Neural progenitor cell (in vitro differentiated cells): ENCODE data around the gene SPTBN1. TPM values are rescaled to one million over a fixed set of nuclear protein-coding genes. Genes with fewer than 3 reads are reported as not detected.

Source experiments
- DNase-seq: peaks from one replicate; pipeline ENCODE4 v3.0.0-alpha.2; 2016; ENCODE audit warnings: low spot score
- H2AFZ ChIP-seq: fragments of 200-600 bp; sonication (generic); replicated peaks from 2 replicates; pipeline ENCODE4 v1.6.1; 2016; ENCODE audit warnings: antibody characterized with exemption
- H3F3A ChIP-seq: fragments of 200-600 bp; sonication (generic); 2 replicates; pipeline ENCODE4 v1.6.1; 2016; ENCODE audit warnings: antibody characterized with exemption, low read depth
- H3K27ac ChIP-seq: fragments of 200-600 bp; sonication (generic); 2 replicates; pipeline ENCODE4 v1.5.1; 2016; ENCODE audit warnings: mild to moderate bottlenecking
- H3K27me3 ChIP-seq: fragments of 200-600 bp; sonication (generic); 2 replicates; pipeline ENCODE4 v1.6.1; 2016; ENCODE audit warnings: mild to moderate bottlenecking, moderate library complexity
- H3K36me3 ChIP-seq: fragments of 200-600 bp; sonication (generic); 2 replicates; pipeline ENCODE4 v1.5.1; 2016
- H3K4me1 ChIP-seq: fragments of 200-600 bp; sonication (generic); 2 replicates; pipeline ENCODE4 v1.6.1; 2016; ENCODE audit warnings: mixed run types
- H3K4me2 ChIP-seq: fragments of 200-600 bp; sonication (generic); 2 replicates; pipeline ENCODE4 v1.6.1; 2016
- H3K4me3 ChIP-seq: fragments of 200-600 bp; sonication (generic); 2 replicates; pipeline ENCODE4 v1.5.1; 2016
- H3K79me2 ChIP-seq: fragments of 200-600 bp; sonication (generic); 2 replicates; pipeline ENCODE4 v1.6.1; 2016; ENCODE audit warnings: low read depth
- H3K9ac ChIP-seq: fragments of 200-600 bp; sonication (generic); 2 replicates; pipeline ENCODE4 v1.6.1; 2016
- H3K9me3 ChIP-seq: fragments of 200-600 bp; sonication (generic); 2 replicates; pipeline ENCODE4 v1.5.1; 2016; ENCODE audit warnings: low read depth
- H4K20me1 ChIP-seq: fragments of 200-600 bp; sonication (generic); 2 replicates; pipeline ENCODE4 v1.6.1; 2016; ENCODE audit warnings: low read depth
- H3K27ac Mint-ChIP-seq: 3 replicates; pipeline ENCODE4 v1.8.0; 2021; ENCODE audit warnings: mixed read lengths
- H3K27me3 Mint-ChIP-seq: 2 replicates; pipeline ENCODE4 v1.8.0; 2022; ENCODE audit warnings: low read depth, mild to moderate bottlenecking, inconsistent platforms, moderate library complexity, mixed read lengths; ENCODE audit not compliant: insufficient read depth
- H3K36me3 Mint-ChIP-seq: 3 replicates; pipeline ENCODE4 v1.8.0; 2021; ENCODE audit warnings: mixed read lengths
- H3K4me1 Mint-ChIP-seq: 3 replicates; pipeline ENCODE4 v1.8.0; 2021; ENCODE audit warnings: mixed read lengths
- H3K4me3 Mint-ChIP-seq: 3 replicates; pipeline ENCODE4 v1.8.0; 2021; ENCODE audit warnings: mild to moderate bottlenecking, moderate library complexity, mixed read lengths
- H3K9me3 Mint-ChIP-seq: 3 replicates; pipeline ENCODE4 v1.8.0; 2020; ENCODE audit warnings: mixed read lengths
- CTCF ChIP-seq: fragments of 200-600 bp; sonication (generic); IDR thresholded peaks from 2 replicates; pipeline ENCODE4 v1.5.1; 2017; ENCODE audit warnings: antibody characterized with exemption, mild to moderate bottlenecking
- EZH2 ChIP-seq: fragments of 200-600 bp; sonication (generic); IDR thresholded peaks from 2 replicates; pipeline ENCODE4 v1.6.1; 2017; ENCODE audit warnings: antibody characterized with exemption, mild to moderate bottlenecking, moderate library complexity
- EZH2phosphoT487 ChIP-seq: fragments of 200-600 bp; sonication (generic); IDR thresholded peaks from 2 replicates; pipeline ENCODE4 v1.6.1; 2017; ENCODE audit warnings: antibody characterized with exemption
- total RNA-seq: library from RNA; depleted of rRNA; stranded (reverse); fragments of >200 nt; gene quantifications from 2 replicates; pipeline ENCODE4 v1.2.3, GENCODE V29; 2015; ENCODE audit warnings: low replicate concordance

The SPTBN1 gene
- total RNA-seq, 1 donor from 2014 or later: 94.2 TPM

- H3K4me1 Mint-ChIP-seq: no peaks in the 10 kb centered on the region
- H3K79me2 ChIP-seq: no peaks in the 10 kb centered on the region
- TF ChIP-seq EZH2: no peak
- no peak for TF ChIP-seq EZH2phosphoT487
- no peak for TF ChIP-seq CTCF
- H4K20me1 ChIP-seq: no peaks in the 10 kb centered on the region
- H3K9me3 ChIP-seq: no peaks in the 10 kb centered on the region
- H2AFZ ChIP-seq: no peak overlapping the region
- H3K4me3 Mint-ChIP-seq: no peak overlapping the region
- H3K27ac Mint-ChIP-seq: no peak overlapping the region
- DNase-seq: no peak
- H3K9me3 Mint-ChIP-seq: no peaks in the 10 kb centered on the region
- H3K27me3 Mint-ChIP-seq: no peaks in the 10 kb centered on the region
- H3K27me3 ChIP-seq: no peaks in the 10 kb centered on the region
- no peak overlapping the region for H3K9ac ChIP-seq
- no peaks in the 10 kb centered on the region for H3K4me1 ChIP-seq
- peaks cover 5% of the 10 kb centered on the region for H3K36me3 Mint-ChIP-seq
- no peak overlapping the region for H3K4me2 ChIP-seq
- H3K27ac ChIP-seq: no peak overlapping the region
- H3F3A ChIP-seq: no peaks in the 10 kb centered on the region
- no peaks in the 10 kb centered on the region for H3K36me3 ChIP-seq
- H3K4me3 ChIP-seq: no peak overlapping the region
Observed at GRCh38 chr2:54675281-54675680, 219.2 kb downstream of the SPTBN1 start.

DNA sequence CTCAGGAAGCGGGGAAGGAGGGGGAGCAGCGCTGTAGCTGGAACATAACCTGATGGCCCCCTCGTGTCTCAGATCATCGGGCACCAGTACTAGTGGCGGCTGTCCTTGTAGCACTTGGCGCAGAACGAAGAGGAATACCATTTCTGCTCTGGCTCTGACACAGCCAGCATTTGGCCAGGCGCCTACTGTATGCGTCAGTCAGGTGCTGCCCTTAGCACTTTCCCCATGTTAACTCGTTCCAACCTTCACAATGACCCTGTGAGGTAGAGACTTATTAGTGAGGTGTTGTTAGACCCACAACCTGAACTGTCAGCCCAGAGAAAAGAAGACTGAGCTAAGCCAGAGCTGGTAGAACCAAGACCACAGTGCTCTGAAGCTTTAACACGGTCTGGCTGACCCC is 219.6 kb downstream of the SPTBN1 start:
- Histone ChIP-seq H3K79me2 (no peaks in the 10 kb centered on the region), H3K27ac (no peak overlapping the region), H3K4me2 (no peak overlapping the region), H2AFZ (no peak overlapping the region), H4K20me1 (no peaks in the 10 kb centered on the region), H3K36me3 (no peaks in the 10 kb centered on the region), H3K9ac (no peak overlapping the region), H3K9me3 (no peaks in the 10 kb centered on the region), H3F3A (no peaks in the 10 kb centered on the region), H3K4me3 (no peak overlapping the region), H3K27me3 (no peaks in the 10 kb centered on the region), H3K4me1 (no peaks in the 10 kb centered on the region)
- no peak for DNase-seq
- Mint-ChIP-seq H3K27ac (no peak overlapping the region), H3K4me3 (no peak overlapping the region), H3K4me1 (no peaks in the 10 kb centered on the region), H3K36me3 (peaks cover 3% of the 10 kb centered on the region), H3K9me3 (no peaks in the 10 kb centered on the region), H3K27me3 (no peaks in the 10 kb centered on the region)
- no peak for TF ChIP-seq EZH2phosphoT487
- TF ChIP-seq EZH2: no peak
- no peak for TF ChIP-seq CTCF

DNA sequence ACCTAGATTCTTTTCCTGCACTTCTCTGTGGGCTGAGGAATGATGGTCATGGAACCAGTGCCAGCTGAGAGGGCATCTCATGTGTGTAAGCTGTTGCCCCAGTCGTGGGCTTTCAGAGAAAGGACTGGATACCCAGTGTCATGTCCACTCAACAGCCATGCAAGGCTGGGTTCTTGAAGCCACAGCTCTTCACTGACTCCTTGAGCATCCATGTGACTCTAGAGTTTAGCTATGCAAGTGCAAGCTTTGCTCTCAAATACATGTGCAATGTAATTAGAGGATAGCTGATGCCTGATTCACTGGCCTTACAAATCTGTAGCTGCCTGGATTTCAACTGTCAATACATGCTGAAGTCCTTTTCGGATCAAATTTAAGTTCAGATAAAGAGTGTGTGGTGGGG is 220.5 kb downstream of the SPTBN1 start:
- H3K27ac Mint-ChIP-seq: no peak overlapping the region
- H3K4me3 Mint-ChIP-seq: no peak overlapping the region

More for the DNA sequence above, 220.5 kb downstream of the SPTBN1 start:
- H3K4me1 ChIP-seq: no peaks in the 10 kb centered on the region
- H3K9ac ChIP-seq: no peak overlapping the region
- H3K9me3 ChIP-seq: no peaks in the 10 kb centered on the region
- TF ChIP-seq EZH2phosphoT487 (no peak), CTCF (no peak), EZH2 (no peak)
- H4K20me1 ChIP-seq: no peaks in the 10 kb centered on the region
- H3K4me1 Mint-ChIP-seq: no peaks in the 10 kb centered on the region
- H3K27ac ChIP-seq: no peak overlapping the region
- H2AFZ ChIP-seq: no peak overlapping the region
- no peaks in the 10 kb centered on the region for H3K36me3 Mint-ChIP-seq
- no peak overlapping the region for H3K4me2 ChIP-seq
- H3K27me3 Mint-ChIP-seq: no peaks in the 10 kb centered on the region
- no peaks in the 10 kb centered on the region for H3F3A ChIP-seq
- no peaks in the 10 kb centered on the region for H3K27me3 ChIP-seq
- no peaks in the 10 kb centered on the region for H3K9me3 Mint-ChIP-seq
- no peaks in the 10 kb centered on the region for H3K36me3 ChIP-seq
- no peak overlapping the region for H3K4me3 ChIP-seq
- no peaks in the 10 kb centered on the region for H3K79me2 ChIP-seq
- DNase-seq: no peak
